Nephron (organoid): ENCODE results near the gene CHAD.

Source experiments
- H3K27ac Mint-ChIP-seq, 3 experiments: 2 replicates each; pipeline ENCODE4 v1.8.0; 2020; ENCODE audit warnings: mixed read lengths in 3 of 3, mild to moderate bottlenecking in 2 of 3, moderate library complexity in 1 of 3
- H3K27me3 Mint-ChIP-seq: 2 replicates; pipeline ENCODE4 v1.8.0; 2021; ENCODE audit warnings: low read depth, mild to moderate bottlenecking, moderate library complexity, mixed read lengths
- H3K36me3 Mint-ChIP-seq: 2 replicates; pipeline ENCODE4 v1.8.0; 2020; ENCODE audit warnings: low read depth, mixed read lengths
- H3K4me1 Mint-ChIP-seq: 2 replicates; pipeline ENCODE4 v1.8.0; 2020; ENCODE audit warnings: mixed read lengths
- H3K4me3 Mint-ChIP-seq, 3 experiments: 2 replicates each; pipeline ENCODE4 v1.8.0; 2020; ENCODE audit warnings: mild to moderate bottlenecking in 3 of 3, mixed read lengths in 3 of 3, moderate library complexity in 2 of 3
- H3K9me3 Mint-ChIP-seq: 2 replicates; pipeline ENCODE4 v1.8.0; 2020; ENCODE audit warnings: mixed read lengths
- CTCF ChIP-seq, 3 experiments: fragments of 200-600 bp; sonication (generic); IDR thresholded peaks; one replicate each; pipeline ENCODE4 v1.5.0; 2021; ENCODE audit warnings: antibody characterized with exemption in 3 of 3; ENCODE audit not compliant: unreplicated experiment in 3 of 3

Gene CHAD

DNA sequence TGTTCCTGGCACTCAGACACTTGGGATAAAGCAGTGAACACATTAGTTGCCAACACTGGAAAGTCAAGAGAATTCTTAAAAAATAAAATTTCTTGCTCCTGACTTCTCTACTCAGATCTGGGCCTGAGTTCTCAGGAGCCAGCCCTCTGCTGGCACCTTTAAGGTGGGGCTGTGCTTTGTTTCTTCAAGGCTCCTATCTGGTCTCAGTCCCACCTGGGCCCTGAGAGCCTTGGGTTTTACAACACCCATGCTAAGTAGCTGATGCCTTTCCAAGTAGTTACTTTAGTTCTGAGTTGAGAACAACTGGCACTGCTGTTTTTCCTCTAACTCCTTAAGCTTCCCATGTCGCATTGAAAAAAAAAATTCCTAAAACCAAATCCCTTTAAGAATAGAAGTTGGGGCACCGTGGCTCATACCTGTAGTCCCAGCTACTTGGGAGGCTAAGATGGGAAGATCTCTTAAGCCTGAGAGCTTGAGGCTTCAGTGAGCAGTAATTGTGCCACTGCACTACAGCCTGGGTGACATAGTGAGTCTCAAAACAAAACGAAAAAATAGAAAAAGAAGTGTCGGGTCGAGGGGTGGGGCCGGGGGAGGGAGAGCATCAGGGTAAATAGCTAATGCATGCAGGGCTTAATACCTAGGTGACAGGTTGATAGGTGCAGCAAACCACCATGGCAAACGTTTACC, 16.6 kb downstream of the CHAD start:
- H3K27ac Mint-ChIP-seq: no peak overlapping the region
- H3K27me3 Mint-ChIP-seq: no peaks in the 10 kb centered on the region
- TF ChIP-seq CTCF (IDR thresholded peaks at IDR 0.05; ENCODE audit: unreplicated experiment in 3 of 3): no peak
- no peaks in the 10 kb centered on the region for H3K4me1 Mint-ChIP-seq
- H3K9me3 Mint-ChIP-seq: no peaks in the 10 kb centered on the region
- H3K4me3 Mint-ChIP-seq: no peak overlapping the region
- H3K36me3 Mint-ChIP-seq: peaks cover 9% of the 10 kb centered on the region

GRCh38 chr17:50448643-50449042, 20.0 kb downstream of the CHAD start:
- Mint-ChIP-seq H3K27ac (no peak overlapping the region), H3K4me1 (peaks cover 22% of the 10 kb centered on the region), H3K36me3 (peaks cover 5% of the 10 kb centered on the region), H3K9me3 (no peaks in the 10 kb centered on the region), H3K4me3 (no peak overlapping the region), H3K27me3 (peaks cover 3% of the 10 kb centered on the region)
- no peak for TF ChIP-seq CTCF (IDR thresholded peaks at IDR 0.05; ENCODE audit: unreplicated experiment in 3 of 3)

- peaks cover 3% of the 10 kb centered on the region for H3K27me3 Mint-ChIP-seq
- H3K9me3 Mint-ChIP-seq: no peaks in the 10 kb centered on the region
- peaks cover 5% of the 10 kb centered on the region for H3K36me3 Mint-ChIP-seq
- no peak overlapping the region for H3K27ac Mint-ChIP-seq
- no peak for TF ChIP-seq CTCF (IDR thresholded peaks at IDR 0.05; ENCODE audit: unreplicated experiment in 3 of 3)
- H3K4me1 Mint-ChIP-seq: peaks cover 28% of the 10 kb centered on the region
- H3K4me3 Mint-ChIP-seq: no peak overlapping the region
Measured at GRCh38 chr17:50447870-50448595, 20.6 kb downstream of the CHAD start.

- H3K36me3 Mint-ChIP-seq: peaks cover 5% of the 10 kb centered on the region
- no peak overlapping the region for H3K4me3 Mint-ChIP-seq
- peaks cover 3% of the 10 kb centered on the region for H3K27me3 Mint-ChIP-seq
- H3K27ac Mint-ChIP-seq: peak overlapping the region in 2 of 3 experiments; percentile 58 to 70
- no peak for TF ChIP-seq CTCF (IDR thresholded peaks at IDR 0.05; ENCODE audit: unreplicated experiment in 3 of 3)
- peaks cover 30% of the 10 kb centered on the region for H3K4me1 Mint-ChIP-seq
- H3K9me3 Mint-ChIP-seq: no peaks in the 10 kb centered on the region
Measured at GRCh38 chr17:50445730-50446325, 22.9 kb downstream of the CHAD start.

DNA sequence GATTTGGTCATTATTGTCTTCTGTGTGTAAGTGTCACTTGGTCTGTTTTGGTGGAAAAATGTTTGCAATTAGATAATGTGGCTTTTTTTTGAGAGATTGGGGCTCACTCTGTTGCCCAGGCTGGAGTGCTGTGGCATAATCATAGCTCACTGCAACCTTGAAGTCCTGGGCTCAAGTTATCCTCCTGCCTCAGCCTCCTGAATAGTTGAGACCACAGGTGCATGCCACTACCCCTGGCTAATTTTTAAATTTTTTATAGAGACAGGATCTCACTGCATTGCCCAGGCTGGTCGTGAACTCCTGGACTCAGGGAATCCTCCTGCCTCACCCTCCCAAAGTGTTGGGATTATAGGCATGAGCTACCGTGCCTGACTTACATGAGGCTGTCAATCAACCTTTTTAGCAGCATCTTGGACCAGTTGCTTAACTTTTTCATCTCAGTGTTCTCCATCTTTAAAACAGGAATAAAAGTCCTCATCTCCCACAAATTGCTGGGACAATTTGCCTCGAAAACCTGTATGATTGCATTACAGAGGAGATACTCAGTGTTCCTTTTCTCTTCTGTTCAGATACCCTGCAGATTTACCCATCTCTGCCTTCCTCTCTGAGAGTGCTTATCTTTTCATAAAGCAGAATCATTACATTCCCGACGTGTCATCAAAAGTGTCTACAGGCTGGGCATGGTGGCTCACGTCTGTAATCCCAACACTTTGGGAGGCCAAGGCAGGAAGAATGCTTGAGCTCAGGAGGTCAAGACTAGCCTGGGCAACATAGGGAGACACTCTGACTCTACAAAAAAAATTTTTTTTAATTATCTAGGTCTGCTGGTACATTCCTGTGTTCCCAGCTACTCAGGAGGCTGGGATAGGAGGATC, 23.6 kb downstream of the CHAD start:
- no peaks in the 10 kb centered on the region for H3K36me3 Mint-ChIP-seq
- peaks cover 3% of the 10 kb centered on the region for H3K27me3 Mint-ChIP-seq
- H3K4me1 Mint-ChIP-seq: peaks cover 37% of the 10 kb centered on the region
- no peaks in the 10 kb centered on the region for H3K9me3 Mint-ChIP-seq
- no peak for TF ChIP-seq CTCF (IDR thresholded peaks at IDR 0.05; ENCODE audit: unreplicated experiment in 3 of 3)
- no peak overlapping the region for H3K4me3 Mint-ChIP-seq
- peak overlapping the region in 2 of 3 experiments; percentile 68 to 70 for H3K27ac Mint-ChIP-seq
